WTC11 (cell line): ENCODE measurements around the gene SIAH3. TPM values are rescaled to one million over a fixed set of nuclear protein-coding genes. Genes with fewer than 3 reads are reported as not detected.

ENCODE experiments used
- ATAC-seq: fragments of 200-7000 bp; cut with Tn5 transposase; 2 replicates; pipeline ENCODE4 v1.10.0; 2021; ENCODE audit warnings: mild to moderate bottlenecking, moderate library complexity
- CTCF ChIA-PET: fragments of 300-600 bp; sonication (Branson Sonifier 250); formaldehyde crosslinking; loops from one replicate; lab custom pipeline; 2021; ENCODE audit warnings: antibody characterized with exemption; lab: Charles Lee
- POLR2A ChIA-PET: fragments of 350-600 bp; sonication (Branson Sonifier 250); formaldehyde crosslinking; loops from one replicate; lab custom pipeline; 2021; ENCODE audit warnings: antibody characterized with exemption; lab: Charles Lee
- DNase-seq: peaks from one replicate; pipeline ENCODE4 v3.0.0; 2021; ENCODE audit warnings: low spot score
- H3K27ac Mint-ChIP-seq: 2 replicates; pipeline ENCODE4 v1.8.0; 2021; ENCODE audit warnings: mixed read lengths
- H3K27me3 Mint-ChIP-seq: 2 replicates; pipeline ENCODE4 v1.8.0; 2021; ENCODE audit warnings: low read depth, mild to moderate bottlenecking, moderate library complexity, mixed read lengths
- H3K36me3 Mint-ChIP-seq: 2 replicates; pipeline ENCODE4 v1.8.0; 2021; ENCODE audit warnings: mixed read lengths
- H3K4me1 Mint-ChIP-seq: 2 replicates; pipeline ENCODE4 v1.8.0; 2022; ENCODE audit warnings: mixed read lengths
- H3K4me3 Mint-ChIP-seq: 2 replicates; pipeline ENCODE4 v1.8.0; 2021; ENCODE audit warnings: mild to moderate bottlenecking, moderate library complexity, mixed read lengths
- H3K9me3 Mint-ChIP-seq: 2 replicates; pipeline ENCODE4 v1.8.0; 2021; ENCODE audit warnings: mixed read lengths
- CREM ChIP-seq: sonication (generic); formaldehyde crosslinking; IDR thresholded peaks from 2 replicates; pipeline ENCODE4 v1.8.1; 2022; ENCODE audit warnings: mild to moderate bottlenecking, missing genetic modification reagents, moderate library complexity
- GABPB1 ChIP-seq: sonication (generic); formaldehyde crosslinking; IDR thresholded peaks from 2 replicates; pipeline ENCODE4 v1.8.1; 2023; ENCODE audit warnings: mild to moderate bottlenecking, missing genetic modification reagents
- NR3C1 ChIP-seq: sonication (generic); formaldehyde crosslinking; conservative IDR thresholded peaks from 2 replicates; pipeline ENCODE4 v1.8.1; 2023; ENCODE audit warnings: low read depth, mild to moderate bottlenecking, missing genetic modification reagents
- PRRX2 ChIP-seq: fragments of 250-450 bp; sonication (Bioruptor Pico); IDR thresholded peaks from 2 replicates; pipeline ENCODE4 v1.8.0; 2021; ENCODE audit warnings: mild to moderate bottlenecking
- RELA ChIP-seq: sonication (generic); formaldehyde crosslinking; IDR thresholded peaks from 2 replicates; pipeline ENCODE4 v1.8.1; 2022; ENCODE audit warnings: missing genetic modification reagents, mild to moderate bottlenecking, borderline replicate concordance
- SMAD3 ChIP-seq: sonication (generic); formaldehyde crosslinking; IDR thresholded peaks from 2 replicates; pipeline ENCODE4 v1.8.0; 2022; ENCODE audit warnings: missing genetic modification reagents, mild to moderate bottlenecking, borderline replicate concordance
- TCF7 ChIP-seq: sonication (generic); formaldehyde crosslinking; IDR thresholded peaks from 2 replicates; pipeline ENCODE4 v1.8.0; 2022; ENCODE audit warnings: mild to moderate bottlenecking, low read depth, missing genetic modification reagents, moderate library complexity
- TEAD1 ChIP-seq: sonication (generic); formaldehyde crosslinking; IDR thresholded peaks from 2 replicates; pipeline ENCODE4 v1.8.0; 2022; ENCODE audit warnings: mild to moderate bottlenecking, missing genetic modification reagents
- ZNF121 ChIP-seq: sonication (generic); formaldehyde crosslinking; IDR thresholded peaks from 2 replicates; pipeline ENCODE4 v1.8.0; 2023; ENCODE audit warnings: missing genetic modification reagents
- ZNF263 ChIP-seq: sonication (generic); formaldehyde crosslinking; IDR thresholded peaks from 2 replicates; pipeline ENCODE4 v1.8.1; 2022; ENCODE audit warnings: low read depth, mild to moderate bottlenecking, moderate library complexity, missing genetic modification reagents
- ZNF317 ChIP-seq: sonication (generic); formaldehyde crosslinking; IDR thresholded peaks from 2 replicates; pipeline ENCODE4 v1.8.1; 2023; ENCODE audit warnings: low read depth, mild to moderate bottlenecking, moderate library complexity, missing genetic modification reagents, borderline replicate concordance
- total RNA-seq: library from RNA; stranded (reverse); gene quantifications from 3 replicates; pipeline ENCODE4 v1.2.3, GENCODE V29; 2021
- TF ChIP-seq, protein P1 (sequence below): fragments of 200-600 bp; IDR thresholded peaks from 2 replicates; pipeline ENCODE4 v1.8.0; 2022; ENCODE audit warnings: antibody characterized with exemption
- TF ChIP-seq, protein P2 (sequence below): sonication (generic); formaldehyde crosslinking; IDR thresholded peaks from 2 replicates; pipeline ENCODE4 v1.8.0; 2022; ENCODE audit warnings: mild to moderate bottlenecking, missing genetic modification reagents
- TF ChIP-seq, protein P3 (sequence below): fragments of 250-450 bp; sonication (Bioruptor Pico); IDR thresholded peaks from 2 replicates; pipeline ENCODE4 v1.9.0; 2021; ENCODE audit warnings: mild to moderate bottlenecking
- TF ChIP-seq, protein P4 (sequence below): fragments of 250-450 bp; sonication (Bioruptor Pico); IDR thresholded peaks from 2 replicates; pipeline ENCODE4 v1.9.0; 2021; ENCODE audit warnings: mild to moderate bottlenecking
- TF ChIP-seq, protein P5 (sequence below): sonication (generic); formaldehyde crosslinking; IDR thresholded peaks from 2 replicates; pipeline ENCODE4 v1.8.1; 2022; ENCODE audit warnings: low read depth, missing genetic modification reagents, borderline replicate concordance
- TF ChIP-seq, protein P6 (sequence below): sonication (generic); formaldehyde crosslinking; IDR thresholded peaks from 2 replicates; pipeline ENCODE4 v1.8.1; 2022; ENCODE audit warnings: low read depth, mild to moderate bottlenecking, moderate library complexity, missing genetic modification reagents, borderline replicate concordance
- TF ChIP-seq, protein P7 (sequence below): sonication (generic); formaldehyde crosslinking; IDR thresholded peaks from 2 replicates; pipeline ENCODE4 v1.8.0; 2023; ENCODE audit warnings: missing genetic modification reagents, mild to moderate bottlenecking, borderline replicate concordance
- TF ChIP-seq, protein P8 (sequence below): sonication (generic); formaldehyde crosslinking; IDR thresholded peaks from 2 replicates; pipeline ENCODE4 v1.8.0; 2022; ENCODE audit warnings: missing genetic modification reagents

SIAH3 gene
- total RNA-seq, 1 experiment from 2014 or later, result 0.31 TPM

DNA sequence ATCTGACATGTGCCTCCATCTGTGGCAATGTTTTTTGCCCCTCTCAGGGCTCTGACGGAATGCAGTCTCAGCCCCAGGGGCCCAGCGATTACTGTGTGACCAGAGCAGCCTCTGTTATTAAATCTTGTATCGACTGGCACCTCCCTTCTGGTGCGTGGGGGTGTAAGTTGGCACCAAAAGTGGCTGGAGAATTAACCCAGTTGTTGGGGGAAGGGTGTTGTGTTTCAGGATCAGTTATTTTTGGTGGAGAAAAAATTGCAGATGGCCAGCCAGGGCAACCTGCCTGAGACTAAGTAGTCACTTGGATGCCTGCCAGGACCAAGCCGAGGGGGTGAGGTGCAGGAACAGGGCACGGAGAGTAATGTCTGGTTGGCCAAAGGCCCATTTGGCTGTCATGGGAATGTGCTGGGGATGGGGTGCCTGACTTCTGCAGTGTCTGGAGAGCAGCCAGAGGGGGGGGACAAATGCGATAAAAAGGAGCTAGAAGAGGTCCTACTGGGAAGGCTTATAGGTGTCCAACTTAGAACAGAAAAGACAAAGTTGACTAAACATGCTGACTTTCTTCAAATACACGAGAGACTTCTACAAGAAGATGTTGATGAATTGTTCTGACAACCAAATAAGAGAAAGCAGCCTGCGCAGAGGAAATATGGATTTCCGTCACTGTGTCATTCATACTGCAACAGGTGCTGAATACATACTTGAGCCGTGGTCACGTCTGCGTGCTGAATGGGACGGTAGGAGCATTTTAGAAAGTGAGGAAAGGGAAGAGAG, 69.8 kb downstream of the SIAH3 start:
- no peak for ATAC-seq
- POLR2A ChIA-PET, result no interaction called here
- CTCF ChIA-PET, result no interaction called here
- no peaks in the 10 kb centered on the region for H3K27me3 Mint-ChIP-seq
- no peaks in the 10 kb centered on the region for H3K9me3 Mint-ChIP-seq
- peaks cover 17% of the 10 kb centered on the region for H3K4me1 Mint-ChIP-seq
- H3K27ac Mint-ChIP-seq, result no peak overlapping the region
- no peaks in the 10 kb centered on the region for H3K36me3 Mint-ChIP-seq
- no peak overlapping the region for H3K4me3 Mint-ChIP-seq
- no peak for DNase-seq
- TF ChIP-seq TCF7 (CRISPR knock-in tag), result no peak
- TF ChIP-seq SMAD3 (CRISPR knock-in tag), result no peak
- TF ChIP-seq, protein P1, sequence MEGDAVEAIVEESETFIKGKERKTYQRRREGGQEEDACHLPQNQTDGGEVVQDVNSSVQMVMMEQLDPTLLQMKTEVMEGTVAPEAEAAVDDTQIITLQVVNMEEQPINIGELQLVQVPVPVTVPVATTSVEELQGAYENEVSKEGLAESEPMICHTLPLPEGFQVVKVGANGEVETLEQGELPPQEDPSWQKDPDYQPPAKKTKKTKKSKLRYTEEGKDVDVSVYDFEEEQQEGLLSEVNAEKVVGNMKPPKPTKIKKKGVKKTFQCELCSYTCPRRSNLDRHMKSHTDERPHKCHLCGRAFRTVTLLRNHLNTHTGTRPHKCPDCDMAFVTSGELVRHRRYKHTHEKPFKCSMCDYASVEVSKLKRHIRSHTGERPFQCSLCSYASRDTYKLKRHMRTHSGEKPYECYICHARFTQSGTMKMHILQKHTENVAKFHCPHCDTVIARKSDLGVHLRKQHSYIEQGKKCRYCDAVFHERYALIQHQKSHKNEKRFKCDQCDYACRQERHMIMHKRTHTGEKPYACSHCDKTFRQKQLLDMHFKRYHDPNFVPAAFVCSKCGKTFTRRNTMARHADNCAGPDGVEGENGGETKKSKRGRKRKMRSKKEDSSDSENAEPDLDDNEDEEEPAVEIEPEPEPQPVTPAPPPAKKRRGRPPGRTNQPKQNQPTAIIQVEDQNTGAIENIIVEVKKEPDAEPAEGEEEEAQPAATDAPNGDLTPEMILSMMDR, result no peak
- TF ChIP-seq, protein P2, sequence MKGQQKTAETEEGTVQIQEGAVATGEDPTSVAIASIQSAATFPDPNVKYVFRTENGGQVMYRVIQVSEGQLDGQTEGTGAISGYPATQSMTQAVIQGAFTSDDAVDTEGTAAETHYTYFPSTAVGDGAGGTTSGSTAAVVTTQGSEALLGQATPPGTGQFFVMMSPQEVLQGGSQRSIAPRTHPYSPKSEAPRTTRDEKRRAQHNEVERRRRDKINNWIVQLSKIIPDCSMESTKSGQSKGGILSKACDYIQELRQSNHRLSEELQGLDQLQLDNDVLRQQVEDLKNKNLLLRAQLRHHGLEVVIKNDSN (CRISPR knock-in tag), result no peak
- TF ChIP-seq ZNF121 (CRISPR knock-in tag), result no peak
- TF ChIP-seq, protein P3, sequence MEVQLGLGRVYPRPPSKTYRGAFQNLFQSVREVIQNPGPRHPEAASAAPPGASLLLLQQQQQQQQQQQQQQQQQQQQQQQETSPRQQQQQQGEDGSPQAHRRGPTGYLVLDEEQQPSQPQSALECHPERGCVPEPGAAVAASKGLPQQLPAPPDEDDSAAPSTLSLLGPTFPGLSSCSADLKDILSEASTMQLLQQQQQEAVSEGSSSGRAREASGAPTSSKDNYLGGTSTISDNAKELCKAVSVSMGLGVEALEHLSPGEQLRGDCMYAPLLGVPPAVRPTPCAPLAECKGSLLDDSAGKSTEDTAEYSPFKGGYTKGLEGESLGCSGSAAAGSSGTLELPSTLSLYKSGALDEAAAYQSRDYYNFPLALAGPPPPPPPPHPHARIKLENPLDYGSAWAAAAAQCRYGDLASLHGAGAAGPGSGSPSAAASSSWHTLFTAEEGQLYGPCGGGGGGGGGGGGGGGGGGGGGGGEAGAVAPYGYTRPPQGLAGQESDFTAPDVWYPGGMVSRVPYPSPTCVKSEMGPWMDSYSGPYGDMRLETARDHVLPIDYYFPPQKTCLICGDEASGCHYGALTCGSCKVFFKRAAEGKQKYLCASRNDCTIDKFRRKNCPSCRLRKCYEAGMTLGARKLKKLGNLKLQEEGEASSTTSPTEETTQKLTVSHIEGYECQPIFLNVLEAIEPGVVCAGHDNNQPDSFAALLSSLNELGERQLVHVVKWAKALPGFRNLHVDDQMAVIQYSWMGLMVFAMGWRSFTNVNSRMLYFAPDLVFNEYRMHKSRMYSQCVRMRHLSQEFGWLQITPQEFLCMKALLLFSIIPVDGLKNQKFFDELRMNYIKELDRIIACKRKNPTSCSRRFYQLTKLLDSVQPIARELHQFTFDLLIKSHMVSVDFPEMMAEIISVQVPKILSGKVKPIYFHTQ (CRISPR knock-in tag), result no peak
- TF ChIP-seq ZNF317, result no peak
- TF ChIP-seq, protein P4, sequence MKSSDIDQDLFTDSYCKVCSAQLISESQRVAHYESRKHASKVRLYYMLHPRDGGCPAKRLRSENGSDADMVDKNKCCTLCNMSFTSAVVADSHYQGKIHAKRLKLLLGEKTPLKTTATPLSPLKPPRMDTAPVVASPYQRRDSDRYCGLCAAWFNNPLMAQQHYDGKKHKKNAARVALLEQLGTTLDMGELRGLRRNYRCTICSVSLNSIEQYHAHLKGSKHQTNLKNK (CRISPR knock-in tag), result no peak
- TF ChIP-seq GABPB1 (CRISPR knock-in tag), result no peak
- no peak for TF ChIP-seq TEAD1 (CRISPR knock-in tag)
- no peak for TF ChIP-seq PRRX2 (CRISPR knock-in tag)
- TF ChIP-seq, protein P5, sequence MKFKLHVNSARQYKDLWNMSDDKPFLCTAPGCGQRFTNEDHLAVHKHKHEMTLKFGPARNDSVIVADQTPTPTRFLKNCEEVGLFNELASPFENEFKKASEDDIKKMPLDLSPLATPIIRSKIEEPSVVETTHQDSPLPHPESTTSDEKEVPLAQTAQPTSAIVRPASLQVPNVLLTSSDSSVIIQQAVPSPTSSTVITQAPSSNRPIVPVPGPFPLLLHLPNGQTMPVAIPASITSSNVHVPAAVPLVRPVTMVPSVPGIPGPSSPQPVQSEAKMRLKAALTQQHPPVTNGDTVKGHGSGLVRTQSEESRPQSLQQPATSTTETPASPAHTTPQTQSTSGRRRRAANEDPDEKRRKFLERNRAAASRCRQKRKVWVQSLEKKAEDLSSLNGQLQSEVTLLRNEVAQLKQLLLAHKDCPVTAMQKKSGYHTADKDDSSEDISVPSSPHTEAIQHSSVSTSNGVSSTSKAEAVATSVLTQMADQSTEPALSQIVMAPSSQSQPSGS (CRISPR knock-in tag), result no peak
- TF ChIP-seq, protein P6, sequence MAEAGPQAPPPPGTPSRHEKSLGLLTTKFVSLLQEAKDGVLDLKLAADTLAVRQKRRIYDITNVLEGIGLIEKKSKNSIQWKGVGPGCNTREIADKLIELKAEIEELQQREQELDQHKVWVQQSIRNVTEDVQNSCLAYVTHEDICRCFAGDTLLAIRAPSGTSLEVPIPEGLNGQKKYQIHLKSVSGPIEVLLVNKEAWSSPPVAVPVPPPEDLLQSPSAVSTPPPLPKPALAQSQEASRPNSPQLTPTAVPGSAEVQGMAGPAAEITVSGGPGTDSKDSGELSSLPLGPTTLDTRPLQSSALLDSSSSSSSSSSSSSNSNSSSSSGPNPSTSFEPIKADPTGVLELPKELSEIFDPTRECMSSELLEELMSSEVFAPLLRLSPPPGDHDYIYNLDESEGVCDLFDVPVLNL, result no peak
- TF ChIP-seq NR3C1 (CRISPR knock-in tag), result no peak
- TF ChIP-seq, protein P7, sequence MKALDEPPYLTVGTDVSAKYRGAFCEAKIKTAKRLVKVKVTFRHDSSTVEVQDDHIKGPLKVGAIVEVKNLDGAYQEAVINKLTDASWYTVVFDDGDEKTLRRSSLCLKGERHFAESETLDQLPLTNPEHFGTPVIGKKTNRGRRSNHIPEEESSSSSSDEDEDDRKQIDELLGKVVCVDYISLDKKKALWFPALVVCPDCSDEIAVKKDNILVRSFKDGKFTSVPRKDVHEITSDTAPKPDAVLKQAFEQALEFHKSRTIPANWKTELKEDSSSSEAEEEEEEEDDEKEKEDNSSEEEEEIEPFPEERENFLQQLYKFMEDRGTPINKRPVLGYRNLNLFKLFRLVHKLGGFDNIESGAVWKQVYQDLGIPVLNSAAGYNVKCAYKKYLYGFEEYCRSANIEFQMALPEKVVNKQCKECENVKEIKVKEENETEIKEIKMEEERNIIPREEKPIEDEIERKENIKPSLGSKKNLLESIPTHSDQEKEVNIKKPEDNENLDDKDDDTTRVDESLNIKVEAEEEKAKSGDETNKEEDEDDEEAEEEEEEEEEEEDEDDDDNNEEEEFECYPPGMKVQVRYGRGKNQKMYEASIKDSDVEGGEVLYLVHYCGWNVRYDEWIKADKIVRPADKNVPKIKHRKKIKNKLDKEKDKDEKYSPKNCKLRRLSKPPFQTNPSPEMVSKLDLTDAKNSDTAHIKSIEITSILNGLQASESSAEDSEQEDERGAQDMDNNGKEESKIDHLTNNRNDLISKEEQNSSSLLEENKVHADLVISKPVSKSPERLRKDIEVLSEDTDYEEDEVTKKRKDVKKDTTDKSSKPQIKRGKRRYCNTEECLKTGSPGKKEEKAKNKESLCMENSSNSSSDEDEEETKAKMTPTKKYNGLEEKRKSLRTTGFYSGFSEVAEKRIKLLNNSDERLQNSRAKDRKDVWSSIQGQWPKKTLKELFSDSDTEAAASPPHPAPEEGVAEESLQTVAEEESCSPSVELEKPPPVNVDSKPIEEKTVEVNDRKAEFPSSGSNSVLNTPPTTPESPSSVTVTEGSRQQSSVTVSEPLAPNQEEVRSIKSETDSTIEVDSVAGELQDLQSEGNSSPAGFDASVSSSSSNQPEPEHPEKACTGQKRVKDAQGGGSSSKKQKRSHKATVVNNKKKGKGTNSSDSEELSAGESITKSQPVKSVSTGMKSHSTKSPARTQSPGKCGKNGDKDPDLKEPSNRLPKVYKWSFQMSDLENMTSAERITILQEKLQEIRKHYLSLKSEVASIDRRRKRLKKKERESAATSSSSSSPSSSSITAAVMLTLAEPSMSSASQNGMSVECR (CRISPR knock-in tag), result no peak
- no peak for TF ChIP-seq RELA
- no peak for TF ChIP-seq CREM (CRISPR knock-in tag)
- TF ChIP-seq ZNF263 (CRISPR knock-in tag), result no peak
- TF ChIP-seq, protein P8, sequence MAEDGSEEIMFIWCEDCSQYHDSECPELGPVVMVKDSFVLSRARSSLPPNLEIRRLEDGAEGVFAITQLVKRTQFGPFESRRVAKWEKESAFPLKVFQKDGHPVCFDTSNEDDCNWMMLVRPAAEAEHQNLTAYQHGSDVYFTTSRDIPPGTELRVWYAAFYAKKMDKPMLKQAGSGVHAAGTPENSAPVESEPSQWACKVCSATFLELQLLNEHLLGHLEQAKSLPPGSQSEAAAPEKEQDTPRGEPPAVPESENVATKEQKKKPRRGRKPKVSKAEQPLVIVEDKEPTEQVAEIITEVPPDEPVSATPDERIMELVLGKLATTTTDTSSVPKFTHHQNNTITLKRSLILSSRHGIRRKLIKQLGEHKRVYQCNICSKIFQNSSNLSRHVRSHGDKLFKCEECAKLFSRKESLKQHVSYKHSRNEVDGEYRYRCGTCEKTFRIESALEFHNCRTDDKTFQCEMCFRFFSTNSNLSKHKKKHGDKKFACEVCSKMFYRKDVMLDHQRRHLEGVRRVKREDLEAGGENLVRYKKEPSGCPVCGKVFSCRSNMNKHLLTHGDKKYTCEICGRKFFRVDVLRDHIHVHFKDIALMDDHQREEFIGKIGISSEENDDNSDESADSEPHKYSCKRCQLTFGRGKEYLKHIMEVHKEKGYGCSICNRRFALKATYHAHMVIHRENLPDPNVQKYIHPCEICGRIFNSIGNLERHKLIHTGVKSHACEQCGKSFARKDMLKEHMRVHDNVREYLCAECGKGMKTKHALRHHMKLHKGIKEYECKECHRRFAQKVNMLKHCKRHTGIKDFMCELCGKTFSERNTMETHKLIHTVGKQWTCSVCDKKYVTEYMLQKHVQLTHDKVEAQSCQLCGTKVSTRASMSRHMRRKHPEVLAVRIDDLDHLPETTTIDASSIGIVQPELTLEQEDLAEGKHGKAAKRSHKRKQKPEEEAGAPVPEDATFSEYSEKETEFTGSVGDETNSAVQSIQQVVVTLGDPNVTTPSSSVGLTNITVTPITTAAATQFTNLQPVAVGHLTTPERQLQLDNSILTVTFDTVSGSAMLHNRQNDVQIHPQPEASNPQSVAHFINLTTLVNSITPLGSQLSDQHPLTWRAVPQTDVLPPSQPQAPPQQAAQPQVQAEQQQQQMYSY, result no peak
